Peyer's patch (tissue), 4 donors: ENCODE results near the gene KRTAP4-2. TPM values are rescaled to one million over a fixed set of nuclear protein-coding genes. Genes with fewer than 3 reads are reported as not detected.

Experiments
- DNase-seq, 3 donors: peaks; one replicate each; pipeline ENCODE4 v3.0.0-alpha.2; 2017 to 2019
- H3K27ac ChIP-seq, 4 donors: fragments of 200-600 bp; sonication (generic); one replicate each; pipeline ENCODE4 v1.5.1; 2016 to 2019
- H3K27me3 ChIP-seq, 2 donors: fragments of 200-600 bp; sonication (generic); one replicate each; pipeline ENCODE4 v1.5.1; 2019
- H3K36me3 ChIP-seq, 3 donors: fragments of 200-600 bp; sonication (generic); one replicate each; pipeline ENCODE4 v1.5.1; 2016 to 2019
- H3K4me1 ChIP-seq, 4 donors: fragments of 200-600 bp; sonication (generic); one replicate each; pipeline ENCODE4 v1.5.1; 2016 to 2019
- H3K4me3 ChIP-seq, 4 donors: fragments of 200-600 bp; sonication (generic); 1 replicate in 3 of 4; 2 replicates in 1 of 4; pipeline ENCODE4 v1.5.1; 2016 to 2019; ENCODE audit warnings: mild to moderate bottlenecking in 1 of 4
- H3K9me3 ChIP-seq, 4 donors: fragments of 200-600 bp; sonication (generic); one replicate each; pipeline ENCODE4 v1.5.1; 2016 to 2019; ENCODE audit warnings: mild to moderate bottlenecking in 1 of 4
- POLR2A ChIP-seq, 2 donors: fragments of 450-650 bp; IDR thresholded peaks; one replicate each; pipeline ENCODE4 v1.5.1; 2017; ENCODE audit warnings: antibody characterized with exemption in 2 of 2, mild to moderate bottlenecking in 2 of 2, moderate library complexity in 2 of 2
- small RNA-seq, 2 donors: library from RNA; depleted of rRNA; stranded (forward); fragments of <200 nt; gene quantifications; one replicate each; pipeline ENCODE3, GENCODE V24; 2016
- total RNA-seq, 4 donors: library from RNA; depleted of rRNA; stranded (reverse); fragments of >200 nt; gene quantifications; one replicate each; pipeline ENCODE4 v1.1.0, GENCODE V29; 2016
- TF ChIP-seq, protein P1 (sequence below), 6 experiments: fragments of 450-650 bp in 4 of 6; fragments of 200-600 bp in 2 of 6; sonication (generic) in 1 of 6; IDR thresholded peaks; one replicate each; pipeline ENCODE4 v1.5.1; 2017 to 2019; ENCODE audit warnings: antibody characterized with exemption in 6 of 6, mild to moderate bottlenecking in 3 of 6, moderate library complexity in 1 of 6

KRTAP4-2 gene
- total RNA-seq, 4 donors from 2014 or later: not detected

DNA sequence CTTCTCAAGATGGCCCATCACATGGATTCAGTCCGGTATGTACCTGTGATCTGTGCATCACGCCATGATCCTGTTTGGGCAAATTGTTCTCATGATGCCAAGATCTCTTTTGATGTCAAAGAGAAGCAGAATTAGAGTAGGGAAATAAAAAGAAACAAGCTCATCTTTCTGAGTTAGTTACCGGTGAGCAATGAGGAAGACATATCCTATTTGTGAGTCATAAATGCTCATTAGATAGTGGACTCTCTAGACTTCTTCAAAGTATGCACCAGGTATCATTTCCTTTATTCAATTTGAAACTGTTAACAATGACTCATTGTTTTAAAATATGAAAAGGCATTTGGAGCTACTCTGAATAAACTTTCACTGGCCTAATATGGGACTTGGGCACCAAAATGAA lies 46.0 kb downstream of the KRTAP4-2 start:
- no peak for DNase-seq
- no peaks in the 10 kb centered on the region for H3K36me3 ChIP-seq
- H3K27ac ChIP-seq: no peak overlapping the region
- no peak overlapping the region for H3K4me3 ChIP-seq
- H3K4me1 ChIP-seq: no peaks in the 10 kb centered on the region
- no peaks in the 10 kb centered on the region for H3K9me3 ChIP-seq
- no peaks in the 10 kb centered on the region for H3K27me3 ChIP-seq
- TF ChIP-seq POLR2A (IDR thresholded peaks at IDR 0.05): no peak
- TF ChIP-seq, protein P1, sequence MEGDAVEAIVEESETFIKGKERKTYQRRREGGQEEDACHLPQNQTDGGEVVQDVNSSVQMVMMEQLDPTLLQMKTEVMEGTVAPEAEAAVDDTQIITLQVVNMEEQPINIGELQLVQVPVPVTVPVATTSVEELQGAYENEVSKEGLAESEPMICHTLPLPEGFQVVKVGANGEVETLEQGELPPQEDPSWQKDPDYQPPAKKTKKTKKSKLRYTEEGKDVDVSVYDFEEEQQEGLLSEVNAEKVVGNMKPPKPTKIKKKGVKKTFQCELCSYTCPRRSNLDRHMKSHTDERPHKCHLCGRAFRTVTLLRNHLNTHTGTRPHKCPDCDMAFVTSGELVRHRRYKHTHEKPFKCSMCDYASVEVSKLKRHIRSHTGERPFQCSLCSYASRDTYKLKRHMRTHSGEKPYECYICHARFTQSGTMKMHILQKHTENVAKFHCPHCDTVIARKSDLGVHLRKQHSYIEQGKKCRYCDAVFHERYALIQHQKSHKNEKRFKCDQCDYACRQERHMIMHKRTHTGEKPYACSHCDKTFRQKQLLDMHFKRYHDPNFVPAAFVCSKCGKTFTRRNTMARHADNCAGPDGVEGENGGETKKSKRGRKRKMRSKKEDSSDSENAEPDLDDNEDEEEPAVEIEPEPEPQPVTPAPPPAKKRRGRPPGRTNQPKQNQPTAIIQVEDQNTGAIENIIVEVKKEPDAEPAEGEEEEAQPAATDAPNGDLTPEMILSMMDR (IDR thresholded peaks at IDR 0.05): no peak

Small RNA genes within 50 kb of the gene (small RNA-seq; reads per million reads assigned to genes)
- gene KRTAP4-17P: 0 reads per million in 2 donors

Other genes starting within 250 kb of the KRTAP4-2 start
- gene KRT23, start 240.6 kb downstream of the KRTAP4-2 start, total RNA-seq: 1 to 10 TPM in 2 of 4 donors, not detected in 2; 1.1 to 2.5 TPM
- not detected for gene KRT39, start 211.3 kb downstream of the KRTAP4-2 start, total RNA-seq
- gene KRT40, start 193.9 kb downstream of the KRTAP4-2 start, total RNA-seq: 1 to 10 TPM in 1 of 4 donors, under 1 TPM in 2, not detected in 1; 0.88 to 1.0 (median 0.94) TPM
- not detected for gene KRTAP3-3, start 184.1 kb downstream of the KRTAP4-2 start, total RNA-seq
- not detected for gene KRTAP3-2, start 178.3 kb downstream of the KRTAP4-2 start, total RNA-seq
- gene KRTAP3-1, start 169.1 kb downstream of the KRTAP4-2 start, total RNA-seq: not detected
- not detected for gene KRTAP1-5, start 151.0 kb downstream of the KRTAP4-2 start, total RNA-seq
- gene KRTAP1-4, start 148.0 kb downstream of the KRTAP4-2 start, total RNA-seq: not detected
- gene KRTAP1-3, start 143.3 kb downstream of the KRTAP4-2 start, total RNA-seq: not detected
- gene KRTAP1-1, start 136.8 kb downstream of the KRTAP4-2 start, total RNA-seq: not detected
- not detected for gene KRTAP2-1, start 130.9 kb downstream of the KRTAP4-2 start, total RNA-seq
- gene KRTAP2-2, start 123.0 kb downstream of the KRTAP4-2 start, total RNA-seq: not detected
- gene KRTAP2-3, start 118.1 kb downstream of the KRTAP4-2 start, total RNA-seq: not detected
- gene KRTAP2-4, start 112.3 kb downstream of the KRTAP4-2 start, total RNA-seq: not detected
- gene KRTAP4-7, start 94.1 kb downstream of the KRTAP4-2 start, total RNA-seq: not detected
- not detected for gene KRTAP4-8, start 80.1 kb downstream of the KRTAP4-2 start, total RNA-seq
- gene KRTAP4-16, start 76.0 kb downstream of the KRTAP4-2 start, total RNA-seq: not detected
- not detected for gene KRTAP4-9, start 72.8 kb downstream of the KRTAP4-2 start, total RNA-seq
- gene KRTAP4-11, start 59.8 kb downstream of the KRTAP4-2 start, total RNA-seq: not detected
- not detected for gene KRTAP4-12, start 54.0 kb downstream of the KRTAP4-2 start, total RNA-seq
- gene KRTAP4-6, start 37.7 kb downstream of the KRTAP4-2 start, total RNA-seq: not detected
- not detected for gene KRTAP4-5, start 28.4 kb downstream of the KRTAP4-2 start, total RNA-seq
- not detected for gene KRTAP4-4, start 17.5 kb downstream of the KRTAP4-2 start, total RNA-seq
- gene KRTAP4-3, start 10.0 kb downstream of the KRTAP4-2 start, total RNA-seq: not detected
- not detected for gene KRTAP4-1, start 6.7 kb upstream of the KRTAP4-2 start, total RNA-seq
- not detected for gene KRTAP9-1, start 11.7 kb upstream of the KRTAP4-2 start, total RNA-seq
- not detected for gene KRTAP9-2, start 48.4 kb upstream of the KRTAP4-2 start, total RNA-seq
- not detected for gene KRTAP9-3, start 54.2 kb upstream of the KRTAP4-2 start, total RNA-seq
- gene KRTAP9-8, start 59.8 kb upstream of the KRTAP4-2 start, total RNA-seq: not detected
- gene KRTAP9-4, start 71.5 kb upstream of the KRTAP4-2 start, total RNA-seq: not detected
- gene KRTAP9-9, start 77.2 kb upstream of the KRTAP4-2 start, total RNA-seq: not detected
- gene KRTAP9-6, start 87.2 kb upstream of the KRTAP4-2 start, total RNA-seq: not detected
- gene KRTAP9-7, start 97.5 kb upstream of the KRTAP4-2 start, total RNA-seq: not detected
- not detected for gene KRTAP29-1, start 124.6 kb upstream of the KRTAP4-2 start, total RNA-seq
- not detected for gene KRTAP16-1, start 131.1 kb upstream of the KRTAP4-2 start, total RNA-seq
- gene KRTAP17-1, start 137.5 kb upstream of the KRTAP4-2 start, total RNA-seq: not detected
- not detected for gene KRT33A, start 172.6 kb upstream of the KRTAP4-2 start, total RNA-seq
- gene KRT33B, start 191.6 kb upstream of the KRTAP4-2 start, total RNA-seq: not detected
- gene KRT34, start 204.1 kb upstream of the KRTAP4-2 start, total RNA-seq: not detected
- gene KRT31, start 219.4 kb upstream of the KRTAP4-2 start, total RNA-seq: not detected
- gene KRT37, start 246.4 kb upstream of the KRTAP4-2 start, total RNA-seq: not detected